ENCODE measurements around the gene IFT25.
A peak's percentile ranks its signal among the peaks of the same experiment; 100 is the strongest.
"Not testable (repeated sequence)": the region's sequence is repeated elsewhere in the genome, so short reads cannot be mapped to it uniquely, and the experiment has no call there.

IFT25 gene

GRCh38 chr1:53927376-53927881, 18.1 kb downstream of the IFT25 start:
- no peak for DNase-seq

DNA sequence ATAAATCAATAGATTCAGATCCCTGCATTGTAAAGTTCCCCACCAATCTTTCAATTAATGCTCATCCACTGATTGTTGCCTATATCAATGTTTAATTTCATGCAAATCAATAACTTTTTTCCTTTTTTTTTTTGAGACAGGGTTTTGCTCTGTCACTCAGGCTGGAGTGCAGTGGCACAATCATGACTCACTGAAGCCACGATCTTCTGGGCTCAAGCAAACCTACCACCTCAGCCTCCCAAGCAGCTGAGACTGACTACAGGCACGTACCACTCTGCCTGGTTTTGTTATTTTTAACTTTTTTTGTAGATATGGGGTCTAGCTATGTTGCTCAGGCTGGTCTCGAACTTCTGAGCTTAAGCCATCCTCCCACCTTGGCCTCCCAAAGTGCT, 25.8 kb downstream of the IFT25 start:
- DNase-seq, result no peak

DNA sequence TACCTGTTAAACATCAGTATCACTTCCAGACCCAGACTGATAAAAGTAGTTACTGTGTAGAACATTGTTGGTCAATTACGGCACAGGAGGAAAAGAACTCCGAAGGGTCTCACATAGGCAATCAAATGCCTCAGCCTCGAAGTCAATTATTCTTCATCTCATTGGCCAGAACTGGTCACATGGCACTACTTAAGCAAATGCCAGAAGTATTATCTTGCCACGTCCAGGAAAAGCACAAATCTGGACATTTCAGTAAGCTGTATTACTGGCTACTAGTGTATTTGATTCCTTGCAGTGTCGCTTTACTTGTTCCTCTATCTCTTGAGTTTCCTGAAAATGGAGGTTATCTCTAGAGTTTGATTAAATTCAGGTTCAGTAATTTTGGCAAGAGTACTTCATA, 27.2 kb downstream of the IFT25 start:
- DNase-seq, result no peak

- DNase-seq, result no peak
Observed at GRCh38 chr1:53913352-53914033, 32.0 kb downstream of the IFT25 start.

DNA sequence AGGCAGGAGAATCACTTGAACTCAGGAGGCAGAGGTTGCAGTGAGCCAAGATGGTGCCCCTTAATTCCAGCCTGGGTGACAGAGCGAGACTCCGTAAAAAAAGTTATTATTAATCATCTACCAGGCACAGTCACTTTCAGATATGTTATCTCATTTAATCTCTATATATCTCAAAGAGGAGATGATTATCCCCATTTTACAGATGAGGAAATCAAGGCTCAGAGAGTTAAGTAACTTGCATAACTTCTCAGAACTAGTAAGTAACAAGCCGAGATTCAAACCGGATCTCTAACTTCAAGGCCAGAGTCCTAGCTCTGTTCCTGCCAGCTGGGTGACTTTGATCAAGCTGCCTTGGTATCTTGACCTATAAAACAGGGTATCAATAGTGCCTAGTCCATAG, 34.1 kb downstream of the IFT25 start:
- DNase-seq, result no peak

DNA sequence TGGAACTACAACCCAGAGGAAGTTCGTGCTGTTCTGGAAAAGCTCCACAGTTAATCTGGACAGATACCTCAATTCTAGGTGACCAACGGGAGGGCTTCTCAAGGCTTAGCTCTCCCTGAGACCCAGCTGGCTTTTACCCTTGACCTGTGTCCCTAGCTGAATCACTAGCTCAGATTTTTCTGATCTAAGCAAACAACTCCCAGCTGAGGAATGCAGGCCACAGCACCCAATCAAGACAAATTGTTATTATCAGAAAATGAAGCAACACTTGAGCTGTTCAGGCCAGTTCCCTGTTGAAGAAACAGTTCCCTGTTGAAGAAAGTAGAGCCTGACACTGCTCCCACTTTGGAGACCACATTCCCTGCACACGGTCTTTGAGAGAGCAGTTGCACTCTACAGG, 35.6 kb downstream of the IFT25 start:
- no peak for DNase-seq

DNA sequence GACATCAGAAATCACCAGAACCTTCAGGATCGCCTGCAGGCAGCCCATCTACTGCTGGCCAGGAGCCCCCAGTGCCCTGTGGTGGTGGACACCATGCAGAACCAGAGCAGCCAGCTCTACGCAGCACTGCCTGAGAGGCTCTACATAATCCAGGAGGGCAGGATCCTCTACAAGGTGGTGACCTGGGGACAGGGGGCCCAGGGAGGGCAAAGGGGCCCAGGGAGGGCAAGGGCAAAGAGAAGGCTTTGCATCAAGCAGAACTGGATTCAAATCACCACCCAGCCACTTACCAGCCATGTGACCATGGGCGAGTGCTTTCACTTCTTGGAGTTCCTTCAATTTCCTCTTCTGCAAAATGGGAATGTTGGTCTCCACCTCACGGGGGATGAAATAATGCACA, 39.4 kb downstream of the IFT25 start:
- no peak for DNase-seq

GRCh38 chr1:53905509-53905908, 40.0 kb downstream of the IFT25 start:
- no peak for DNase-seq

- DNase-seq, result no peak
Observed at GRCh38 chr1:53902235-53903138, 43.0 kb downstream of the IFT25 start.

GRCh38 chr1:53899708-53900107, 45.8 kb downstream of the IFT25 start:
- DNase-seq, result no peak

DNA sequence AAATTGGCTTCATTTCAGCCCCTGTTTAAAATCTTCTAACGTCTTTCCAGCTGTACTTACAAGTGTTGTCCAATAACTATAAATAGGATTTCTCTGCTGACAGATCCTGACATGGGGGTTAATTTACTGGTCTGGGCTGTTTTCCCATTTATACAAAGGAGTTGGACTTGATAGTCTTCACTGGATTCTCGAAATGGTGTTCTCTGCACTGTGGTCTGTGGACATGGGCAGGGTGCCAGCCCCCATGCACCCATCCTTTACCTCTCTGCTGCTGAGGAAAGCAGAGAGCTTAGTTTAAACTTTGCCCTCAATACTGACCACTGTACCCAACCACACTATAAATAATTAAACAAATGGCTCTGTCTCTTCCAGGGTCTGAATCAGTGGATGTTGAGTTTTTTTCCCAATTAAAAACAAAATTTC, 46.3 kb downstream of the IFT25 start:
- DNase-seq, result no peak

GRCh38 chr1:53896635-53897229, 48.8 kb downstream of the IFT25 start:
- DNase-seq, result no peak

GRCh38 chr1:53895421-53895820, 50.1 kb downstream of the IFT25 start:
- DNase-seq, result no peak

DNA sequence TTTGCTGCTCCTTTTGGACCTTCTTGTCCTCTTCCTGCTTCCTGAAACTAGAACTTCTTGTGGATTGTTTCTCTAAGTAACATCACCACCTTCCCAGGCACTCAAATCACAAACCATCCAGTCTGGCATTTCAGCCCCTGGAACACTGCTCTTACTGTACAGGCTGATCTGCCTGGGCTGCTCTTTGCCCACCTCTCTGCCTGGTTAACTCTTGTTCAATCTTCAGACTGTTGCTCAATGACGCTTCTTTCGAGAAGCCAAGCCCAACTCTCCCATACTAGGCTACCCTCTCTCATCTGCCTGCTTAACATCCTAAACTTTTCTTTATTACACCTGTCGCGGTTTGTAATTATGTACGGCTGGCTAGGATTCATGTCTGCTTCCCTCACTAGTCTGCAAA, 50.9 kb downstream of the IFT25 start:
- DNase-seq, result no peak

DNA sequence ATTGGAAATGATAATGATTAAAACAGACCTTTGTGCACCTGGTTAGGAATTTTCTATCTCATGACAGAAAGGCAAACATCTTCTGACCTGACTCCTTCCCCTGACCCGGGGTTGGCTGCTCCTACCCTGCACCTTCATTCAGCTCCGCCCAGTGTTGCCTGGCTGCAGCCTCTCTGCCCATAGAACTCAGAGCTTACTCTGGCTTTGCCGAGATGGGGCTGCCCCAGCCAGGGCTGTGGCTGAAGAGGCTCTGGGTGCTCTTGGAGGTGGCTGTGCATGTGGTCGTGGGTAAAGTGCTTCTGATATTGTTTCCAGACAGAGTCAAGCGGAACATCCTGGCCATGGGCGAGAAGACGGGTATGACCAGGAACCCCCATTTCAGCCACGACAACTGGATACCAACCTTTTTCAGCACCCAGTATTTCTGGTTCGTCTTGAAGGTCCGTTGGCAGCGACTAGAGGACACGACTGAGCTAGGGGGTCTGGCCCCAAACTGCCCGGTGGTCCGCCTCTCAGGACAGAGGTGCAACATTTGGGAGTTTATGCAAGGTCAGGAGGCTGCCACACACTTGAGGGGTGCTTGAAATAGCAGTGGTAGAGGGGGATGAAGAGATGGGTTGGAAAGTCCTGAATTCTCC, 51.4 kb downstream of the IFT25 start, which contains the start of gene DIO1:
DIO1 (plus strand) TSS at position 189 of the 638 bp plus-strand sequence; CDS start at position 213, 24 bp downstream.
- DNase-seq, result no peak

DNA sequence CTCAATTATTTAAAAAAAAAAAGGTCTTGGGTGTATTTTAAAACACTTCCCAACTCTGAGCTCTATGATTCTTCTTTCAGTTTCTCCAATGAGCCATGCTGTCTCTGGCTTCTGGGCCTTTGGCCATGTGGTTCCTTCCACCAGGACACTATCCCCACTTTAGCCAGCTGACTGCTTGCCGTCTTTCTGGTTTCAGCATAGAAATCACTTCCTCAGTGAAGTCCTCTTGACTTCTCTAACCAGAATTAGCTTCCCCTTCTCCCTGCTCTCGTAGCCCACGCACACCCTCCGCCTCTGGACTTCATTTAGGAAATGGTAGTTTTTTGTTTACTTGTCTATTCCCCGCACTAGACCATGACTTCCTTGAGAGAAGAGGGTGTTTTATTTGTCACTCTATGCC, 52.6 kb downstream of the IFT25 start:
- DNase-seq, result no peak

DNA sequence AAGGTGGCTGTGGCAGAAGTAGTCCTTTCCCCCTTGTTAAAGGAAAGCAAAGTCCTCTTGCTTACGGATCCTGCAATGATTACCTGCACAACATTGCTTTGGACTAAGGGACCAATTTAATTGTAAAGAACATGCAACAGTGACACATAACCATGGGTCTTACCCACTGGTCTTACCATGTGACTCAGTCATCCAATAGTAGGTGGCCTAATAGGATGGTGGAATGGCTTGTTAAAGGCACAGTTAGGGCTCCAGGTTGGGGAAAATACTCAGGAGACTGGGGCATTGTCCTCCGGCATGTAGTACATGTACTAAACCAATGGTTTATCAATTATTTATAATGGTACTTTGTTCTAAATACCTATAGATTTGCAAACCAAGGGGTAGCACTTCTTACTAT, 53.8 kb downstream of the IFT25 start:
- DNase-seq, result no peak

GRCh38 chr1:53891018-53891417, 54.5 kb downstream of the IFT25 start:
- no peak for DNase-seq

- no peak for DNase-seq
Observed at GRCh38 chr1:53890522-53890941, 55.0 kb downstream of the IFT25 start.

GRCh38 chr1:53889304-53890298, 55.9 kb downstream of the IFT25 start, which contains the start of gene YIPF1:
Gene YIPF1 (minus strand): TSS chr1:53889797. CDS start chr1:53888937, 860 bp downstream.
- peak; percentile 39 for DNase-seq

DNA sequence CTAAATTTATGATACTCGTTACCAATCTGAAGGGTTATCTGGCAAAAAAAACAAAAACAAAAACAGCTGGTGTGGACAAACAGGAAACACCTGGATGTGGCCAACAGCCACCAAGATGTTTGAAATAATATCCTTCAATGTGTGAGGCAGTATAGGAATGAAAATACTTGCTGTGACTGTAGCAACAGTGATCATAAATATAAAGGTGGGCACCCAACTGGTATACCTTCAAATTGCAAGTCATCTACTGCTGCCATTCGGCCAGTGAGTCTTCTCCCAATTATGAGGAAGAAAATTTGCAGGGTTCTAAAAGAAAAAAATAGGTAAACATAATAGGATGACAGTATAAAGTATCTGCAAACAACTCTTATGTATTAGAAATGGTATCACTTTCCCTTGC, 56.8 kb downstream of the IFT25 start:
- DNase-seq, result no peak

DNA sequence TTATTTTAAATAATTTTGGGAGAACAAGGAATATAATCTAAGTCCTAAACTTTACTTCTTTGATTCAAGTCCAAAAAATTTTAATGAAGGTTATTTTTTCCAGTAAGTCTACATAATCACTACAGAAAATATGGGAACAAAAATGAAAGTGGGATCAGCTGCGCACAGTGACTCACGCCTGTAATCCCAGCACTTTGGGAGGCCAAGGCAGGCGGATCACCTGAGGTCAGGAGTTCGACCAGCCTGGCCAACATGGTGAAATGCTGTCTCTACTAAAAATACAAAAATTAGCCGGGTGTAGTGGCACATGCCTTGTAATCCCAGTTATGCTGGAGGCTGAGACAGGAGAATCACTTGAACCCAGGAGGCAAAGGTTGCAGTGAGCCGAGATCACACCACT, 61.9 kb downstream of the IFT25 start:
- not testable (repeated sequence) for DNase-seq

Measured in NCI-H1417 treated with DMSO at 0.1 percent for 48 hours (cell line).